Thoracic aorta (tissue), 2 donors: ENCODE data around the gene PNLIPRP1. TPM values are rescaled to one million over a fixed set of nuclear protein-coding genes. Genes with fewer than 3 reads are reported as not detected.

ENCODE experiments used
- ATAC-seq: fragments of 150-250 bp; one replicate; pipeline ENCODE4 v1.8.0; 2017; ENCODE audit warnings: low read depth; ENCODE audit not compliant: insufficient number of reproducible peaks, low FRiP score
- DNase-seq: peaks from one replicate; pipeline ENCODE4 v3.0.0-alpha.2; 2020; ENCODE audit warnings: low spot score
- H3K27ac ChIP-seq, 2 donors: fragments of 200-600 bp; sonication (generic); 1 replicate in 1 of 2; 2 replicates in 1 of 2; pipeline ENCODE4 v1.5.1; 2016; ENCODE audit warnings: mild to moderate bottlenecking in 2 of 2, moderate library complexity in 2 of 2
- H3K27me3 ChIP-seq: fragments of 200-600 bp; sonication (generic); replicated peaks from 2 replicates; pipeline ENCODE4 v1.6.0; 2016; ENCODE audit warnings: mild to moderate bottlenecking; ENCODE audit not compliant: insufficient read depth
- H3K36me3 ChIP-seq: fragments of 200-600 bp; sonication (generic); one replicate; pipeline ENCODE4 v1.5.1; 2016
- H3K4me1 ChIP-seq, 2 donors: fragments of 200-600 bp; sonication (generic); 1 replicate in 1 of 2; 2 replicates in 1 of 2; pipeline versions ENCODE4 v1.5.1 to v1.6.0; 2016; ENCODE audit warnings: low read depth in 2 of 2, mild to moderate bottlenecking in 1 of 2; ENCODE audit not compliant: control insufficient read depth in 1 of 2
- H3K4me3 ChIP-seq: fragments of 200-600 bp; sonication (generic); 2 replicates; pipeline ENCODE4 v1.5.1; 2016; ENCODE audit warnings: mild to moderate bottlenecking
- H3K9me3 ChIP-seq: fragments of 200-600 bp; sonication (generic); 2 replicates; pipeline ENCODE4 v1.5.1; 2016
- CTCF ChIP-seq: fragments of 200-600 bp; sonication (generic); IDR thresholded peaks from one replicate; pipeline ENCODE4 v1.5.1; 2019; ENCODE audit warnings: antibody characterized with exemption
- total RNA-seq, 2 donors: library from RNA; depleted of rRNA; stranded (reverse); fragments of >200 nt; gene quantifications; one replicate each; pipeline versions ENCODE4 v1.1.0 to v1.2.3, GENCODE V29; 2016

The PNLIPRP1 gene
- total RNA-seq, 2 donors from 2014 or later: 0.99 TPM; not detected in 1

GRCh38 chr10:116598329-116598728 lies 7.6 kb downstream of the PNLIPRP1 start:
- DNase-seq: no peak
- Histone ChIP-seq H3K36me3 (no peaks in the 10 kb centered on the region), H3K4me3 (no peak overlapping the region), H3K9me3 (no peaks in the 10 kb centered on the region), H3K27me3 (no peaks in the 10 kb centered on the region), H3K27ac (no peak overlapping the region), H3K4me1 (no peaks in the 10 kb centered on the region)
- TF ChIP-seq CTCF: no peak
- ATAC-seq: no peak

GRCh38 chr10:116599991-116600390 lies 9.2 kb downstream of the PNLIPRP1 start:
- ATAC-seq: no peak

GRCh38 chr10:116602648-116603400 lies 12.1 kb downstream of the PNLIPRP1 start:
- DNase-seq: no peak
- no peaks in the 10 kb centered on the region for H3K27me3 ChIP-seq

More at GRCh38 chr10:116599991-116600390, 9.2 kb downstream of the PNLIPRP1 start:
- Histone ChIP-seq H3K27me3 (no peaks in the 10 kb centered on the region), H3K27ac (no peak overlapping the region), H3K9me3 (no peaks in the 10 kb centered on the region), H3K4me3 (no peak overlapping the region), H3K4me1 (no peaks in the 10 kb centered on the region), H3K36me3 (no peaks in the 10 kb centered on the region)
- DNase-seq: no peak
- no peak for TF ChIP-seq CTCF

GRCh38 chr10:116606061-116606483 lies 15.3 kb downstream of the PNLIPRP1 start:
- H3K27me3 ChIP-seq: no peaks in the 10 kb centered on the region
- H3K27ac ChIP-seq: no peak overlapping the region
- H3K9me3 ChIP-seq: no peaks in the 10 kb centered on the region
- TF ChIP-seq CTCF: no peak
- ATAC-seq: no peak
- DNase-seq: no peak
- no peak overlapping the region for H3K4me3 ChIP-seq
- no peaks in the 10 kb centered on the region for H3K4me1 ChIP-seq
- no peaks in the 10 kb centered on the region for H3K36me3 ChIP-seq

More at GRCh38 chr10:116602648-116603400, 12.1 kb downstream of the PNLIPRP1 start:
- Histone ChIP-seq H3K9me3 (no peaks in the 10 kb centered on the region), H3K4me3 (no peak overlapping the region), H3K27ac (no peak overlapping the region), H3K36me3 (no peaks in the 10 kb centered on the region), H3K4me1 (no peaks in the 10 kb centered on the region)
- no peak for ATAC-seq
- no peak for TF ChIP-seq CTCF

- TF ChIP-seq CTCF: no peak
- Histone ChIP-seq H3K27ac (no peak overlapping the region), H3K9me3 (no peaks in the 10 kb centered on the region), H3K4me3 (no peak overlapping the region), H3K36me3 (no peaks in the 10 kb centered on the region), H3K4me1 (no peaks in the 10 kb centered on the region), H3K27me3 (no peaks in the 10 kb centered on the region)
- no peak for ATAC-seq
- no peak for DNase-seq
Measured at GRCh38 chr10:116607336-116607735, 16.6 kb downstream of the PNLIPRP1 start.
